Measurements from ENCODE around the gene PLGRKT. TPM values are rescaled to one million over a fixed set of nuclear protein-coding genes. Genes with fewer than 3 reads are reported as not detected.

PLGRKT gene
- total RNA-seq, 1 experiment from 2014 or later: 19.2 TPM

DNA sequence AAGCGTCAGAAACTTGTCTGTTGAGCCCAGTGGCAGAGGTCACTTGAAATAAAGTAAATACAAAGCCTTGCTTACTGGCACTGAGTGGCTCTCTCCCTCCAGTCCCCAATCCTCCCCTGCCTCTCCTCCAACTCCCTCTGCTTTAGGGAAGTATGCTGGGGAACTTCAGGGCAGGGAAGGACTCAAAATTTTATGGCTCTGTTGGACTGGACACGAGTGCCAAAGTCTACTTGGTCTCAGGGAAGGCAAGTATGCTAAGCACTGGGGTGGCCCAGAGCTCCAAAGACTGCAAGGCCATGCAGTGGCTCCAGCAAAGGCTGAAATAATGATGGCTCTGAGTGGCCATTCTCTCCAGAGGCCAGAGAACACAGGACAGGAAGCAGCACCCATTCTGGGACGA, 9.6 kb downstream of the PLGRKT start:
- ChIA-PET CTCF (interaction anchor here (0.9 to 1.2 kb wide), 2 partner anchors 22 to 242 kb away, joined by 3 to 6 read pairs; partner anchors contain the start of gene CD274), POLR2A (interaction anchor here (1.9 kb wide), 1 partner anchor 9 kb away, joined by 6 read pairs; the partner anchor contains the start of gene PLGRKT)
- Mint-ChIP-seq H3K27ac (no peak overlapping the region), H3K4me1 (no peaks in the 10 kb centered on the region), H3K36me3 (peaks cover 24% of the 10 kb centered on the region), H3K4me3 (no peak overlapping the region), H3K27me3 (ENCODE audit: low read depth) (no peaks in the 10 kb centered on the region), H3K9me3 (no peaks in the 10 kb centered on the region)
- TF ChIP-seq, protein P1, sequence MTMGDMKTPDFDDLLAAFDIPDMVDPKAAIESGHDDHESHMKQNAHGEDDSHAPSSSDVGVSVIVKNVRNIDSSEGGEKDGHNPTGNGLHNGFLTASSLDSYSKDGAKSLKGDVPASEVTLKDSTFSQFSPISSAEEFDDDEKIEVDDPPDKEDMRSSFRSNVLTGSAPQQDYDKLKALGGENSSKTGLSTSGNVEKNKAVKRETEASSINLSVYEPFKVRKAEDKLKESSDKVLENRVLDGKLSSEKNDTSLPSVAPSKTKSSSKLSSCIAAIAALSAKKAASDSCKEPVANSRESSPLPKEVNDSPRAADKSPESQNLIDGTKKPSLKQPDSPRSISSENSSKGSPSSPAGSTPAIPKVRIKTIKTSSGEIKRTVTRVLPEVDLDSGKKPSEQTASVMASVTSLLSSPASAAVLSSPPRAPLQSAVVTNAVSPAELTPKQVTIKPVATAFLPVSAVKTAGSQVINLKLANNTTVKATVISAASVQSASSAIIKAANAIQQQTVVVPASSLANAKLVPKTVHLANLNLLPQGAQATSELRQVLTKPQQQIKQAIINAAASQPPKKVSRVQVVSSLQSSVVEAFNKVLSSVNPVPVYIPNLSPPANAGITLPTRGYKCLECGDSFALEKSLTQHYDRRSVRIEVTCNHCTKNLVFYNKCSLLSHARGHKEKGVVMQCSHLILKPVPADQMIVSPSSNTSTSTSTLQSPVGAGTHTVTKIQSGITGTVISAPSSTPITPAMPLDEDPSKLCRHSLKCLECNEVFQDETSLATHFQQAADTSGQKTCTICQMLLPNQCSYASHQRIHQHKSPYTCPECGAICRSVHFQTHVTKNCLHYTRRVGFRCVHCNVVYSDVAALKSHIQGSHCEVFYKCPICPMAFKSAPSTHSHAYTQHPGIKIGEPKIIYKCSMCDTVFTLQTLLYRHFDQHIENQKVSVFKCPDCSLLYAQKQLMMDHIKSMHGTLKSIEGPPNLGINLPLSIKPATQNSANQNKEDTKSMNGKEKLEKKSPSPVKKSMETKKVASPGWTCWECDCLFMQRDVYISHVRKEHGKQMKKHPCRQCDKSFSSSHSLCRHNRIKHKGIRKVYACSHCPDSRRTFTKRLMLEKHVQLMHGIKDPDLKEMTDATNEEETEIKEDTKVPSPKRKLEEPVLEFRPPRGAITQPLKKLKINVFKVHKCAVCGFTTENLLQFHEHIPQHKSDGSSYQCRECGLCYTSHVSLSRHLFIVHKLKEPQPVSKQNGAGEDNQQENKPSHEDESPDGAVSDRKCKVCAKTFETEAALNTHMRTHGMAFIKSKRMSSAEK (CRISPR knock-in tag; IDR thresholded peaks at IDR 0.05; ENCODE audit: borderline replicate concordance): no peak
- TF ChIP-seq TEAD4 (CRISPR knock-in tag; IDR thresholded peaks at IDR 0.05) (no peak), NR1H2 (CRISPR knock-in tag; IDR thresholded peaks at IDR 0.05) (no peak), SOX15 (CRISPR knock-in tag; IDR thresholded peaks at IDR 0.05) (no peak)
- TF ChIP-seq, protein P2, sequence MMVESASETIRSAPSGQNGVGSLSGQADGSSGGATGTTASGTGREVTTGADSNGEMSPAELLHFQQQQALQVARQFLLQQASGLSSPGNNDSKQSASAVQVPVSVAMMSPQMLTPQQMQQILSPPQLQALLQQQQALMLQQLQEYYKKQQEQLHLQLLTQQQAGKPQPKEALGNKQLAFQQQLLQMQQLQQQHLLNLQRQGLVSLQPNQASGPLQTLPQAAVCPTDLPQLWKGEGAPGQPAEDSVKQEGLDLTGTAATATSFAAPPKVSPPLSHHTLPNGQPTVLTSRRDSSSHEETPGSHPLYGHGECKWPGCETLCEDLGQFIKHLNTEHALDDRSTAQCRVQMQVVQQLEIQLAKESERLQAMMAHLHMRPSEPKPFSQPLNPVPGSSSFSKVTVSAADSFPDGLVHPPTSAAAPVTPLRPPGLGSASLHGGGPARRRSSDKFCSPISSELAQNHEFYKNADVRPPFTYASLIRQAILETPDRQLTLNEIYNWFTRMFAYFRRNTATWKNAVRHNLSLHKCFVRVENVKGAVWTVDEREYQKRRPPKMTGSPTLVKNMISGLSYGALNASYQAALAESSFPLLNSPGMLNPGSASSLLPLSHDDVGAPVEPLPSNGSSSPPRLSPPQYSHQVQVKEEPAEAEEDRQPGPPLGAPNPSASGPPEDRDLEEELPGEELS (CRISPR knock-in tag; IDR thresholded peaks at IDR 0.05): no peak
- ATAC-seq (no peak), DNase-seq (ENCODE audit: low spot score) (no peak)

DNA sequence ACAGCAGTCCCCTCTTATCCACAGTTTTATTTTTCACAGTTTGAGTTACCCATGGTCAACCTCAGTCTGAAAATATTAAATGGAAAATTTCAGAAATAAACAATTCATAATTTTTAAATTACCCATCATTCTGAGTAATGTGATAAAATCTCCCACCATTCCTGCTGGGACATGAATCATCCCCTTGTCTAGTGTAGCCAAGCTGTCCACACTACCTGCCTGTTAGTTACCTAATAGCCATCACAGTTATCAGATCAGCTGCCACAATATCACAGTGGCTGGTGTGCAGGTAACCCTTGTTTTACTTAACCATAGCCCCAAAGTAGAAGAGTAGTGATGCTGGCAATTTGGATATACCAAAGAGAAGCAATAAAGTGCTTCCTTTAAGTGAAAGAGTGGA, 10.7 kb downstream of the PLGRKT start:
- ATAC-seq (no peak), DNase-seq (ENCODE audit: low spot score) (no peak)
- peaks cover 14% of the 10 kb centered on the region for H3K36me3 Mint-ChIP-seq
- ChIA-PET POLR2A (no interaction called here), CTCF (interaction anchor here (2.8 kb wide), 1 partner anchor 241 kb away, joined by 17 read pairs; no protein-coding TSS in a partner anchor)
- no peaks in the 10 kb centered on the region for H3K9me3 Mint-ChIP-seq
- H3K27me3 Mint-ChIP-seq (ENCODE audit: low read depth): no peaks in the 10 kb centered on the region
- H3K27ac Mint-ChIP-seq: no peak overlapping the region
- H3K4me1 Mint-ChIP-seq: no peaks in the 10 kb centered on the region
- H3K4me3 Mint-ChIP-seq: no peak overlapping the region
- TF ChIP-seq, protein P1 (CRISPR knock-in tag; IDR thresholded peaks at IDR 0.05; ENCODE audit: borderline replicate concordance): no peak
- TF ChIP-seq TCF7 (CRISPR knock-in tag; IDR thresholded peaks at IDR 0.05; ENCODE audit: low read depth): no peak
- TF ChIP-seq ESRRA (CRISPR knock-in tag; IDR thresholded peaks at IDR 0.05; ENCODE audit: borderline replicate concordance): no peak
- TF ChIP-seq GTF2I (CRISPR knock-in tag; conservative IDR thresholded peaks at IDR 0.05): no peak
- TF ChIP-seq ZNF416 (CRISPR knock-in tag; IDR thresholded peaks at IDR 0.05): no peak
- TF ChIP-seq, protein P3, sequence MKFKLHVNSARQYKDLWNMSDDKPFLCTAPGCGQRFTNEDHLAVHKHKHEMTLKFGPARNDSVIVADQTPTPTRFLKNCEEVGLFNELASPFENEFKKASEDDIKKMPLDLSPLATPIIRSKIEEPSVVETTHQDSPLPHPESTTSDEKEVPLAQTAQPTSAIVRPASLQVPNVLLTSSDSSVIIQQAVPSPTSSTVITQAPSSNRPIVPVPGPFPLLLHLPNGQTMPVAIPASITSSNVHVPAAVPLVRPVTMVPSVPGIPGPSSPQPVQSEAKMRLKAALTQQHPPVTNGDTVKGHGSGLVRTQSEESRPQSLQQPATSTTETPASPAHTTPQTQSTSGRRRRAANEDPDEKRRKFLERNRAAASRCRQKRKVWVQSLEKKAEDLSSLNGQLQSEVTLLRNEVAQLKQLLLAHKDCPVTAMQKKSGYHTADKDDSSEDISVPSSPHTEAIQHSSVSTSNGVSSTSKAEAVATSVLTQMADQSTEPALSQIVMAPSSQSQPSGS (CRISPR knock-in tag; IDR thresholded peaks at IDR 0.05; ENCODE audit: borderline replicate concordance, low read depth): no peak
- TF ChIP-seq, protein P4, sequence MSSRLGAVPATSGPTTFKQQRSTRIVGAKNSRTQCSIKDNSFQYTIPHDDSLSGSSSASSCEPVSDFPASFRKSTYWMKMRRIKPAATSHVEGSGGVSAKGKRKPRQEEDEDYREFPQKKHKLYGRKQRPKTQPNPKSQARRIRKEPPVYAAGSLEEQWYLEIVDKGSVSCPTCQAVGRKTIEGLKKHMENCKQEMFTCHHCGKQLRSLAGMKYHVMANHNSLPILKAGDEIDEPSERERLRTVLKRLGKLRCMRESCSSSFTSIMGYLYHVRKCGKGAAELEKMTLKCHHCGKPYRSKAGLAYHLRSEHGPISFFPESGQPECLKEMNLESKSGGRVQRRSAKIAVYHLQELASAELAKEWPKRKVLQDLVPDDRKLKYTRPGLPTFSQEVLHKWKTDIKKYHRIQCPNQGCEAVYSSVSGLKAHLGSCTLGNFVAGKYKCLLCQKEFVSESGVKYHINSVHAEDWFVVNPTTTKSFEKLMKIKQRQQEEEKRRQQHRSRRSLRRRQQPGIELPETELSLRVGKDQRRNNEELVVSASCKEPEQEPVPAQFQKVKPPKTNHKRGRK (CRISPR knock-in tag; IDR thresholded peaks at IDR 0.05; ENCODE audit: borderline replicate concordance): no peak
- no peak for TF ChIP-seq TP53 (CRISPR knock-in tag; IDR thresholded peaks at IDR 0.05)
- TF ChIP-seq, protein P5, sequence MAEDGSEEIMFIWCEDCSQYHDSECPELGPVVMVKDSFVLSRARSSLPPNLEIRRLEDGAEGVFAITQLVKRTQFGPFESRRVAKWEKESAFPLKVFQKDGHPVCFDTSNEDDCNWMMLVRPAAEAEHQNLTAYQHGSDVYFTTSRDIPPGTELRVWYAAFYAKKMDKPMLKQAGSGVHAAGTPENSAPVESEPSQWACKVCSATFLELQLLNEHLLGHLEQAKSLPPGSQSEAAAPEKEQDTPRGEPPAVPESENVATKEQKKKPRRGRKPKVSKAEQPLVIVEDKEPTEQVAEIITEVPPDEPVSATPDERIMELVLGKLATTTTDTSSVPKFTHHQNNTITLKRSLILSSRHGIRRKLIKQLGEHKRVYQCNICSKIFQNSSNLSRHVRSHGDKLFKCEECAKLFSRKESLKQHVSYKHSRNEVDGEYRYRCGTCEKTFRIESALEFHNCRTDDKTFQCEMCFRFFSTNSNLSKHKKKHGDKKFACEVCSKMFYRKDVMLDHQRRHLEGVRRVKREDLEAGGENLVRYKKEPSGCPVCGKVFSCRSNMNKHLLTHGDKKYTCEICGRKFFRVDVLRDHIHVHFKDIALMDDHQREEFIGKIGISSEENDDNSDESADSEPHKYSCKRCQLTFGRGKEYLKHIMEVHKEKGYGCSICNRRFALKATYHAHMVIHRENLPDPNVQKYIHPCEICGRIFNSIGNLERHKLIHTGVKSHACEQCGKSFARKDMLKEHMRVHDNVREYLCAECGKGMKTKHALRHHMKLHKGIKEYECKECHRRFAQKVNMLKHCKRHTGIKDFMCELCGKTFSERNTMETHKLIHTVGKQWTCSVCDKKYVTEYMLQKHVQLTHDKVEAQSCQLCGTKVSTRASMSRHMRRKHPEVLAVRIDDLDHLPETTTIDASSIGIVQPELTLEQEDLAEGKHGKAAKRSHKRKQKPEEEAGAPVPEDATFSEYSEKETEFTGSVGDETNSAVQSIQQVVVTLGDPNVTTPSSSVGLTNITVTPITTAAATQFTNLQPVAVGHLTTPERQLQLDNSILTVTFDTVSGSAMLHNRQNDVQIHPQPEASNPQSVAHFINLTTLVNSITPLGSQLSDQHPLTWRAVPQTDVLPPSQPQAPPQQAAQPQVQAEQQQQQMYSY (CRISPR knock-in tag; IDR thresholded peaks at IDR 0.05): no peak
- TF ChIP-seq SMAD4 (CRISPR knock-in tag; IDR thresholded peaks at IDR 0.05): no peak
- no peak for TF ChIP-seq ETV6 (CRISPR knock-in tag; IDR thresholded peaks at IDR 0.05)
